ENCODE data around the gene THRB. TPM values are rescaled to one million over a fixed set of nuclear protein-coding genes. Genes with fewer than 3 reads are reported as not detected.

THRB gene
- polyA plus RNA-seq, 1 experiment = 0.83 TPM

GRCh38 chr3:24451461-24452099 lies 43.1 kb downstream of the THRB start:
- POLR2A ChIA-PET = no interaction called here
- H3K27me3 ChIP-seq (ENCODE audit: control insufficient read depth, insufficient read depth, low read length) = no peaks in the 10 kb centered on the region; the same call in 1 of the 2 replicates
- CTCF ChIA-PET = no interaction called here
- DNase-seq (ENCODE audit: low read depth) = no peak
- H3K4me3 ChIP-seq (ENCODE audit: low read depth, low read length) = no peak overlapping the region
- no peaks in the 10 kb centered on the region for H3K36me3 ChIP-seq (ENCODE audit: control insufficient read depth, insufficient read depth, low read length)
- no peak for TF ChIP-seq CTCF (IDR thresholded peaks at IDR 0.05; ENCODE audit: insufficient read depth, low read depth, low read length)

GRCh38 chr3:24450160-24450907 lies 44.3 kb downstream of the THRB start:
- no peaks in the 10 kb centered on the region; the same call in 1 of the 2 replicates for H3K27me3 ChIP-seq (ENCODE audit: control insufficient read depth, insufficient read depth, low read length)
- TF ChIP-seq CTCF (IDR thresholded peaks at IDR 0.05; ENCODE audit: insufficient read depth, low read depth, low read length) = no peak
- ChIA-PET POLR2A (no interaction called here), CTCF (no interaction called here)
- no peaks in the 10 kb centered on the region for H3K36me3 ChIP-seq (ENCODE audit: control insufficient read depth, insufficient read depth, low read length)
- no peak for DNase-seq (ENCODE audit: low read depth)
- H3K4me3 ChIP-seq (ENCODE audit: low read depth, low read length) = no peak overlapping the region

- Histone ChIP-seq H3K27me3 (ENCODE audit: control insufficient read depth, insufficient read depth, low read length) (no peaks in the 10 kb centered on the region; the same call in 1 of the 2 replicates), H3K36me3 (ENCODE audit: control insufficient read depth, insufficient read depth, low read length) (no peaks in the 10 kb centered on the region), H3K4me3 (ENCODE audit: low read depth, low read length) (no peak overlapping the region)
- no peak for TF ChIP-seq CTCF (IDR thresholded peaks at IDR 0.05; ENCODE audit: insufficient read depth, low read depth, low read length)
- CTCF ChIA-PET = no interaction called here
- DNase-seq (ENCODE audit: low read depth) = no peak
- POLR2A ChIA-PET = no interaction called here
These were observed 46.8 kb downstream of the THRB start for GRCh38 chr3:24447836-24448235.

GRCh38 chr3:24446032-24446431 lies 48.6 kb downstream of the THRB start:
- no peaks in the 10 kb centered on the region for H3K36me3 ChIP-seq (ENCODE audit: control insufficient read depth, insufficient read depth, low read length)
- no peak for TF ChIP-seq CTCF (IDR thresholded peaks at IDR 0.05; ENCODE audit: insufficient read depth, low read depth, low read length)
- H3K4me3 ChIP-seq (ENCODE audit: low read depth, low read length) = no peak overlapping the region
- DNase-seq (ENCODE audit: low read depth) = no peak
- no peaks in the 10 kb centered on the region for H3K27me3 ChIP-seq (ENCODE audit: control insufficient read depth, insufficient read depth, low read length)
- ChIA-PET CTCF (no interaction called here), POLR2A (no interaction called here)

GRCh38 chr3:24443476-24443875 lies 51.2 kb downstream of the THRB start:
- H3K36me3 ChIP-seq (ENCODE audit: control insufficient read depth, insufficient read depth, low read length) = no peaks in the 10 kb centered on the region
- no peak for DNase-seq (ENCODE audit: low read depth)
- H3K27me3 ChIP-seq (ENCODE audit: control insufficient read depth, insufficient read depth, low read length) = no peaks in the 10 kb centered on the region
- ChIA-PET CTCF (no interaction called here), POLR2A (no interaction called here)
- H3K4me3 ChIP-seq (ENCODE audit: low read depth, low read length) = no peak overlapping the region
- no peak for TF ChIP-seq CTCF (IDR thresholded peaks at IDR 0.05; ENCODE audit: insufficient read depth, low read depth, low read length)
